ENCODE results near the gene RAVER1.
"Not testable (repeated sequence)": the region's sequence is repeated elsewhere in the genome, so short reads cannot be mapped to it uniquely, and the experiment has no call there.

DNA sequence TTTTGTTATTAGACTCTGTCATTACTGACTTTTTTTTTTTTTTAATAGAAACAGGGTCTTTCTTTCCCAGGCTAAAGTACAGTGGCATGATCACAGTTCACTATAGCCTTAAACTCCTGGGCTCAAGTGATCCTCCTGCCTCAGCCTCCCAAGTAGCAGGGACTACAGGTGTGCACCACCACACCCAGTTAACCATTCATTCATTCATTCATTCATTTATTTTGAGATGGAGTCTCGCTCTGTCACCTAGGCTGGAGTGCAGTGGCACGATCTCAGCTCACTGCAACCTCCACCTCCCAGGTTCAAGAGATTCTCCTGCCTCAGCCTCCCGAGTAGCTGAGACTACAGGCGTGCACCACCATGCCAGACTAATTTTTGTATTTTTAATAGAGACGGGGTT lies 51.3 kb downstream of the RAVER1 start:
- TF ChIP-seq, protein P1, sequence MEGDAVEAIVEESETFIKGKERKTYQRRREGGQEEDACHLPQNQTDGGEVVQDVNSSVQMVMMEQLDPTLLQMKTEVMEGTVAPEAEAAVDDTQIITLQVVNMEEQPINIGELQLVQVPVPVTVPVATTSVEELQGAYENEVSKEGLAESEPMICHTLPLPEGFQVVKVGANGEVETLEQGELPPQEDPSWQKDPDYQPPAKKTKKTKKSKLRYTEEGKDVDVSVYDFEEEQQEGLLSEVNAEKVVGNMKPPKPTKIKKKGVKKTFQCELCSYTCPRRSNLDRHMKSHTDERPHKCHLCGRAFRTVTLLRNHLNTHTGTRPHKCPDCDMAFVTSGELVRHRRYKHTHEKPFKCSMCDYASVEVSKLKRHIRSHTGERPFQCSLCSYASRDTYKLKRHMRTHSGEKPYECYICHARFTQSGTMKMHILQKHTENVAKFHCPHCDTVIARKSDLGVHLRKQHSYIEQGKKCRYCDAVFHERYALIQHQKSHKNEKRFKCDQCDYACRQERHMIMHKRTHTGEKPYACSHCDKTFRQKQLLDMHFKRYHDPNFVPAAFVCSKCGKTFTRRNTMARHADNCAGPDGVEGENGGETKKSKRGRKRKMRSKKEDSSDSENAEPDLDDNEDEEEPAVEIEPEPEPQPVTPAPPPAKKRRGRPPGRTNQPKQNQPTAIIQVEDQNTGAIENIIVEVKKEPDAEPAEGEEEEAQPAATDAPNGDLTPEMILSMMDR (conservative IDR thresholded peaks at IDR 0.05 in 1 of 2, IDR thresholded peaks at IDR 0.05 in 1 of 2; ENCODE audit: low read depth in 1 of 2, low read length in 2 of 2), result not testable (repeated sequence)
- TF ChIP-seq EZH2 (IDR thresholded peaks at IDR 0.05; ENCODE audit: low read length, missing control alignments), result not testable (repeated sequence)
